LNCaP clone FGC (cell line): ENCODE measurements around the gene ARID5B.
A peak's percentile ranks its signal among the peaks of the same experiment; 100 is the strongest.

Experiments
- DNase-seq: peaks from one replicate; pipeline ENCODE4 v3.0.0-alpha.2; 2011; ENCODE audit warnings: low read depth
- H3K4me3 ChIP-seq: 2 replicates; pipeline ENCODE4 v1.5.1; 2011; ENCODE audit warnings: mild to moderate bottlenecking, low read depth, low read length, control low read depth
- TF ChIP-seq, protein P1 (sequence below): IDR thresholded peaks from 2 replicates; pipeline ENCODE4 v1.5.1; 2012; ENCODE audit warnings: mild to moderate bottlenecking; ENCODE audit not compliant: control insufficient read depth, insufficient read depth; ENCODE audit errors: extremely low read depth

Gene ARID5B

DNA sequence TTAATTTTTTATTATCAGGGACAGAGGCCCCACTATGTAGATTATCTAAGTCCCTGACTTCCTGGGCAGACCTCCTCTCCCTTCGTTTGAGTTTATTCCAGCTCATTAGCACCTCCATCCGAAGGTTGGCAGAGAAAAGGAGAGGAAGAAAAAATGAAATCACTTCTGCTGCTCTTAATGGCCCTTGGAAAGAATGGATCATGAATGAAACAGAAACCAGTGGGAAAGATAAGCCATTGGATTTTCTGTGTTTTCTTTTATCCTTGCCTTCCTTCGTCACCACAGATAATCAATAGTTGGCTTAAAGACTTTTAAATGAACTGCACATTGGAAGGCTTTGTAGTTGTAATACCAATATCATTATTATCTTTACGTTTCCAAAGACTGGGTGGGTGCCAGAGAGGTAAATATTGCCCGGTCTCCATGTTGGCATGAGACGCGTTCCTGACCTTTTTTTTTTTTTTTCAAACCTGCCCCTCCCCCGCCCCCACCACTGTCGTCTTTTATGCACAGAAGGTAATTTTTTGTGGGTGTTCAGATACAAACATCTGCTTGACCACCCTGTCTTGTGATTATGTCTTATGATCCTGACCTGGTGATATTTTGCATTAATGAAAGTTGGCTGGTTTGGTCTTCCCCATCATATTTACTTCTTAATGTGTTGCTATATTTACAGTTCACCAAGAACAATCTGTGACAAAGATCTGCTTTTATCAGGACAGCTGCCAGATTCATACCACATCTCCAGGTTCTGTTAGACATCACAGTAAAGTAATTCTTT is 116.8 kb downstream of the ARID5B start:
- H3K4me3 ChIP-seq: no peak overlapping the region
- TF ChIP-seq, protein P1, sequence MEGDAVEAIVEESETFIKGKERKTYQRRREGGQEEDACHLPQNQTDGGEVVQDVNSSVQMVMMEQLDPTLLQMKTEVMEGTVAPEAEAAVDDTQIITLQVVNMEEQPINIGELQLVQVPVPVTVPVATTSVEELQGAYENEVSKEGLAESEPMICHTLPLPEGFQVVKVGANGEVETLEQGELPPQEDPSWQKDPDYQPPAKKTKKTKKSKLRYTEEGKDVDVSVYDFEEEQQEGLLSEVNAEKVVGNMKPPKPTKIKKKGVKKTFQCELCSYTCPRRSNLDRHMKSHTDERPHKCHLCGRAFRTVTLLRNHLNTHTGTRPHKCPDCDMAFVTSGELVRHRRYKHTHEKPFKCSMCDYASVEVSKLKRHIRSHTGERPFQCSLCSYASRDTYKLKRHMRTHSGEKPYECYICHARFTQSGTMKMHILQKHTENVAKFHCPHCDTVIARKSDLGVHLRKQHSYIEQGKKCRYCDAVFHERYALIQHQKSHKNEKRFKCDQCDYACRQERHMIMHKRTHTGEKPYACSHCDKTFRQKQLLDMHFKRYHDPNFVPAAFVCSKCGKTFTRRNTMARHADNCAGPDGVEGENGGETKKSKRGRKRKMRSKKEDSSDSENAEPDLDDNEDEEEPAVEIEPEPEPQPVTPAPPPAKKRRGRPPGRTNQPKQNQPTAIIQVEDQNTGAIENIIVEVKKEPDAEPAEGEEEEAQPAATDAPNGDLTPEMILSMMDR: no peak
- DNase-seq: peak; percentile 90

- H3K4me3 ChIP-seq: 0 out of 2 replicates have a peak overlapping the region, but pooled peaks have one; percentile 2
- TF ChIP-seq, protein P1: no peak
- no peak for DNase-seq
These were observed 117.7 kb downstream of the ARID5B start for GRCh38 chr10:62019013-62019684.

- no peak for DNase-seq
- TF ChIP-seq, protein P1: no peak
- H3K4me3 ChIP-seq: no peak overlapping the region
These were observed 118.3 kb downstream of the ARID5B start for GRCh38 chr10:62019685-62020359.

DNA sequence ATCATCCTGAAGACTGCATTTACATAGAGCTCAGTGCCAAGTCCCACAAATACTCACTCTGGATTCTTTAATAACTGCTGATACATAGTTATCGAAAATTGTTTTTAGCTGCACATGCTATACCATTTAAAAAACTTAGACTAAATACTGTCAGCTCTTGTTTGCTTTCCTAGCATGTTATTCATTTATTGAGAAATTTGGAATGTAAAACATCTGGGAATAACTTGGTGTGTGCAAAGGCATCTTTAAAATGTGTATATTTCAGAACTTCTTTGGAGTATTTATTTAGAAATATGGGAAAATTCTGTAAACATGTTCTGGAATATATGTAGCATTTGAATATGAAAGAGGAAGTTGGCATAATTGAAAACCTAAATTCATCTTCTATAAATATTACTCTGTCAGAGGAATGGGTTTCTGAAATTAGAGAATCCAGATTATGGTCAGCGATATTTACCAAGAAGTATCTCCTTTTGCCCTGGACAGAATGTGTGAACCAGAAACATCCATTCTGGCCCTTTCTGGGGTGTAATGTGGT is 119.7 kb downstream of the ARID5B start:
- H3K4me3 ChIP-seq: no peak overlapping the region
- TF ChIP-seq, protein P1: no peak
- DNase-seq: no peak

- no peak overlapping the region for H3K4me3 ChIP-seq
- DNase-seq: no peak
- TF ChIP-seq, protein P1: no peak
These were observed 120.7 kb downstream of the ARID5B start for GRCh38 chr10:62021978-62022802.

- TF ChIP-seq, protein P1: no peak
- no peak overlapping the region for H3K4me3 ChIP-seq
- DNase-seq: no peak
These were observed 121.3 kb downstream of the ARID5B start for GRCh38 chr10:62022830-62023229.
